HepG2 (cell line): Measurements from ENCODE around the gene HNF1B. TPM values are rescaled to one million over a fixed set of nuclear protein-coding genes. Genes with fewer than 3 reads are reported as not detected.

ENCODE experiments used
- CSRNP1 ChIP-seq: sonication (generic); formaldehyde crosslinking; IDR thresholded peaks from 2 replicates; pipeline ENCODE4 v1.8.1; 2023; ENCODE audit warnings: mild to moderate bottlenecking, missing genetic modification reagents
- DBP ChIP-seq: sonication (generic); formaldehyde crosslinking; IDR thresholded peaks from 2 replicates; pipeline ENCODE4 v1.4.0; 2020; ENCODE audit warnings: missing genetic modification reagents; ENCODE audit errors: not compliant biosample characterization
- ELF1 ChIP-seq: sonication (generic); formaldehyde crosslinking; IDR thresholded peaks from 2 replicates; pipeline ENCODE4 v1.4.0; 2020; ENCODE audit warnings: missing genetic modification reagents
- ELF4 ChIP-seq: sonication (generic); formaldehyde crosslinking; IDR thresholded peaks from 2 replicates; pipeline ENCODE4 v1.5.0; 2020; ENCODE audit warnings: missing genetic modification reagents, mild to moderate bottlenecking, moderate library complexity, borderline replicate concordance
- HDAC1 ChIP-seq: sonication (generic); formaldehyde crosslinking; IDR thresholded peaks from 2 replicates; pipeline ENCODE4 v1.5.1; 2020; ENCODE audit warnings: mild to moderate bottlenecking, missing genetic modification reagents
- HNRNPL ChIP-seq: fragments of 200-400 bp; formaldehyde crosslinking; IDR thresholded peaks from 2 replicates; pipeline ENCODE4 v1.6.1; 2017; ENCODE audit warnings: mild to moderate bottlenecking, low read depth, low read length
- HNRNPLL ChIP-seq: fragments of 200-400 bp; formaldehyde crosslinking; IDR thresholded peaks from 2 replicates; pipeline ENCODE4 v1.6.1; 2017; ENCODE audit warnings: mild to moderate bottlenecking, low read depth, low read length; ENCODE audit not compliant: poor library complexity, severe bottlenecking
- HOXA5 ChIP-seq: sonication (generic); formaldehyde crosslinking; IDR thresholded peaks from 2 replicates; pipeline ENCODE4 v1.4.0; 2020; ENCODE audit warnings: missing genetic modification reagents
- ISX ChIP-seq: sonication (generic); formaldehyde crosslinking; conservative IDR thresholded peaks from 2 replicates; pipeline ENCODE4 v1.5.0; 2020; ENCODE audit warnings: missing genetic modification reagents
- KAT2B ChIP-seq: fragments of 150-350 bp; IDR thresholded peaks from 2 replicates; pipeline ENCODE4 v1.6.1; 2014; ENCODE audit warnings: low read depth, low read length, borderline replicate concordance
- MIER2 ChIP-seq: IDR thresholded peaks from 2 replicates; pipeline ENCODE4 v1.6.1; 2016; ENCODE audit warnings: missing biosample characterization, missing genetic modification reagents
- SMAD9 ChIP-seq: sonication (generic); formaldehyde crosslinking; IDR thresholded peaks from 2 replicates; pipeline ENCODE4 v1.5.1; 2020; ENCODE audit warnings: mild to moderate bottlenecking, missing genetic modification reagents
- TBX3 ChIP-seq: fragments of 450-650 bp; IDR thresholded peaks from 2 replicates; pipeline ENCODE4 v1.6.1; 2017; ENCODE audit warnings: antibody characterized with exemption, mild to moderate bottlenecking, inconsistent platforms, borderline replicate concordance
- ZFP36L1 ChIP-seq: sonication (generic); formaldehyde crosslinking; IDR thresholded peaks from 2 replicates; pipeline ENCODE4 v1.8.0; 2022; ENCODE audit warnings: mild to moderate bottlenecking, missing genetic modification reagents, moderate library complexity
- ZNF234 ChIP-seq: sonication (generic); formaldehyde crosslinking; conservative IDR thresholded peaks from 2 replicates; pipeline ENCODE4 v1.5.1; 2020; ENCODE audit warnings: mild to moderate bottlenecking, missing genetic modification reagents
- ZNF3 ChIP-seq: IDR thresholded peaks from 2 replicates; pipeline ENCODE4 v1.7.0; 2017; ENCODE audit warnings: inconsistent platforms
- ZNF44 ChIP-seq: sonication (generic); formaldehyde crosslinking; IDR thresholded peaks from 2 replicates; pipeline ENCODE4 v1.5.1; 2020; ENCODE audit warnings: mild to moderate bottlenecking, missing genetic modification reagents
- ZNF564 ChIP-seq: sonication (generic); formaldehyde crosslinking; IDR thresholded peaks from 2 replicates; pipeline ENCODE4 v1.8.1; 2023; ENCODE audit warnings: mild to moderate bottlenecking, missing genetic modification reagents
- ZNF670 ChIP-seq: sonication (generic); formaldehyde crosslinking; IDR thresholded peaks from 2 replicates; pipeline ENCODE4 v1.8.0; 2022; ENCODE audit warnings: mild to moderate bottlenecking, missing genetic modification reagents, borderline replicate concordance
- ZNF672 ChIP-seq: sonication (generic); formaldehyde crosslinking; IDR thresholded peaks from 2 replicates; pipeline ENCODE4 v1.8.1; 2022; ENCODE audit warnings: missing genetic modification reagents
- ZNF772 ChIP-seq: sonication (generic); formaldehyde crosslinking; IDR thresholded peaks from 2 replicates; pipeline ENCODE4 v1.5.0; 2020; ENCODE audit warnings: mild to moderate bottlenecking, missing genetic modification reagents
- polyA plus RNA-seq, 8 experiments: library from polyadenylated mRNA; depleted of rRNA in 3 of 8; stranded (reverse) in 7 of 8; unstranded in 1 of 8; fragments of >200 nt; fragmentation: Illumina TruSeq in 4 of 8; extraction: Trizol in 4 of 8; gene quantifications; 2 replicates each; pipeline versions ENCODE4 v1.2.1 to v1.2.3, GENCODE V29; 2011 to 2016; ENCODE audit warnings: low read depth in 4 of 8, missing spikeins in 1 of 8, mixed read lengths in 1 of 8; ENCODE audit not compliant: insufficient read depth in 1 of 8
- total RNA-seq, 5 experiments: library from RNA; depleted of rRNA; stranded (reverse); fragments of >200 nt; fragmentation: Illumina TruSeq; extraction: Trizol; gene quantifications; 2 replicates each; pipeline ENCODE4 v1.2.3, GENCODE V29; 2016; ENCODE audit warnings: low read depth in 1 of 5
- TF ChIP-seq, protein P1 (sequence below): fragments of 450-650 bp; IDR thresholded peaks from 2 replicates; pipeline ENCODE4 v1.6.1; 2017; ENCODE audit warnings: mild to moderate bottlenecking

The HNF1B gene
- total and polyA plus RNA-seq, 2 of the 13 experiments (the other 11 are each of a cell fraction or from before 2014, with no cell fraction given) = 1.9 to 5.3 TPM

DNA sequence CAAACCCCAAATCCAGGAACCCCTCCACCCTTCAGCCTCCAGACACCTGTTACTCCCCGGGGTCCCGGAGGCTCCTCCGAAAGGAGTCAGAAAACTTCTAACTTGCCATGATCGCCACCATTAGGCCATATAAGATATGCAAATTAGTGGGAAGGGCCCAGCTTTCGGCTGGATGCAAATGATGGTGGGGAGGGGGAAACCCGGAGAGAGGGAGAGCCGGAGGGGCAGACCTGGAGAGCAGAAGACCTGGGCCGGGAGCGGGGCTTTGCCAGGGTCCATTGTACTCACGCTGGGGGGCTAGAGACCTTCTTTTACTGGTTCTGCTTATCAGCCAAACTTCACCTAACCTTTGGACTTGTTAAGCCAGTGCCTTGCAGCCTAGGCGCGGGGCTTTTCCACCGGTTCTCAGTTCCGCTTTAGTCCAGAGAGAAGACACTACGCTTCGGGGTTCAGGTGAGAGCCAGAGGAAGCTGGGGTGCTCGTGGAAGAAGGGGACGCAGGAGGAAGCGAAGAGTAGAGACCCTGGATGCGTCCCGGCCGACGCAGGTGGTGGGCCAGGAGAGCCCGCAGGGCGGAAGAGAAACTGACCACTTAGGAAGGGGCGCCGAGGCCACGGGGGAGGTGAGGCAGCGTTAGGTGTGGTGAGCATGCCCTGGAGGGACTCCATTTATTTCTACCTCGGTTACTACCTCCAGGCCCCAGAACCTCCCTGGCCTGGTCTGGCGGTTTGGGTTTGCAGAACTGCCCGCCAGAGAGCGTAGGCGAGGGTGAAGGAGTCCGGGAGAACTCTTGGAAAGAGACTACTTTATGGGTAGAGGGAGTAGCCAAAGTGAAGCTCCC, at the start of gene HNF1B (continued):
- no peak for TF ChIP-seq TBX3
- peak; percentile 58; the same call in 1 of the 2 replicates for TF ChIP-seq ZNF44 (CRISPR knock-in tag)
- TF ChIP-seq ZNF234 = no peak
- no peak for TF ChIP-seq ELF1 (CRISPR knock-in tag)
- TF ChIP-seq KAT2B = no peak
- TF ChIP-seq ZNF3 (CRISPR knock-in tag) = no peak
- no peak for TF ChIP-seq SMAD9 (CRISPR knock-in tag)
- TF ChIP-seq DBP (CRISPR knock-in tag) = no peak
- 0 out of 2 replicates have a peak, but pooled peaks have one; percentile 31 for TF ChIP-seq HNRNPL
- no peak for TF ChIP-seq ISX
- 0 out of 2 replicates have a peak, but pooled peaks have one; percentile 44 for TF ChIP-seq HOXA5 (CRISPR knock-in tag)
- no peak; the same call in 1 of the 2 replicates for TF ChIP-seq ZFP36L1
- TF ChIP-seq ZNF672 (CRISPR knock-in tag) = no peak
- TF ChIP-seq CSRNP1 (CRISPR knock-in tag) = peak; percentile 71; the same call in 1 of the 2 replicates
- TF ChIP-seq ZNF670 = no peak
- peak; percentile 80 for TF ChIP-seq HDAC1 (CRISPR knock-in tag)
- TF ChIP-seq HNRNPLL = peak; percentile 41
- TF ChIP-seq ZNF772 (CRISPR knock-in tag) = peak; percentile 39; the same call in 1 of the 2 replicates
- TF ChIP-seq ZNF564 (CRISPR knock-in tag) = no peak
- TF ChIP-seq ELF4 = 0 out of 2 replicates have a peak, but pooled peaks have one; percentile 49
- TF ChIP-seq, protein P1, sequence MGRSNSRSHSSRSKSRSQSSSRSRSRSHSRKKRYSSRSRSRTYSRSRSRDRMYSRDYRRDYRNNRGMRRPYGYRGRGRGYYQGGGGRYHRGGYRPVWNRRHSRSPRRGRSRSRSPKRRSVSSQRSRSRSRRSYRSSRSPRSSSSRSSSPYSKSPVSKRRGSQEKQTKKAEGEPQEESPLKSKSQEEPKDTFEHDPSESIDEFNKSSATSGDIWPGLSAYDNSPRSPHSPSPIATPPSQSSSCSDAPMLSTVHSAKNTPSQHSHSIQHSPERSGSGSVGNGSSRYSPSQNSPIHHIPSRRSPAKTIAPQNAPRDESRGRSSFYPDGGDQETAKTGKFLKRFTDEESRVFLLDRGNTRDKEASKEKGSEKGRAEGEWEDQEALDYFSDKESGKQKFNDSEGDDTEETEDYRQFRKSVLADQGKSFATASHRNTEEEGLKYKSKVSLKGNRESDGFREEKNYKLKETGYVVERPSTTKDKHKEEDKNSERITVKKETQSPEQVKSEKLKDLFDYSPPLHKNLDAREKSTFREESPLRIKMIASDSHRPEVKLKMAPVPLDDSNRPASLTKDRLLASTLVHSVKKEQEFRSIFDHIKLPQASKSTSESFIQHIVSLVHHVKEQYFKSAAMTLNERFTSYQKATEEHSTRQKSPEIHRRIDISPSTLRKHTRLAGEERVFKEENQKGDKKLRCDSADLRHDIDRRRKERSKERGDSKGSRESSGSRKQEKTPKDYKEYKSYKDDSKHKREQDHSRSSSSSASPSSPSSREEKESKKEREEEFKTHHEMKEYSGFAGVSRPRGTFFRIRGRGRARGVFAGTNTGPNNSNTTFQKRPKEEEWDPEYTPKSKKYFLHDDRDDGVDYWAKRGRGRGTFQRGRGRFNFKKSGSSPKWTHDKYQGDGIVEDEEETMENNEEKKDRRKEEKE = no peak
- TF ChIP-seq MIER2 = no peak
